GM12875 (cell line): ENCODE data around the gene STAT3.
"Not testable (repeated sequence)": the region's sequence is repeated elsewhere in the genome, so short reads cannot be mapped to it uniquely, and the experiment has no call there.

ENCODE experiments used
- H3K4me3 ChIP-seq: one replicate; pipeline ENCODE4 v1.5.1; 2011; ENCODE audit warnings: low read depth, low read length, control low read depth
- TF ChIP-seq, protein P1 (sequence below): IDR thresholded peaks from 2 replicates; pipeline ENCODE4 v1.5.1; 2011; ENCODE audit warnings: low read depth, mild to moderate bottlenecking, control low read depth, inconsistent platforms, low read length, moderate library complexity, borderline replicate concordance; ENCODE audit not compliant: insufficient read depth

Gene STAT3

DNA sequence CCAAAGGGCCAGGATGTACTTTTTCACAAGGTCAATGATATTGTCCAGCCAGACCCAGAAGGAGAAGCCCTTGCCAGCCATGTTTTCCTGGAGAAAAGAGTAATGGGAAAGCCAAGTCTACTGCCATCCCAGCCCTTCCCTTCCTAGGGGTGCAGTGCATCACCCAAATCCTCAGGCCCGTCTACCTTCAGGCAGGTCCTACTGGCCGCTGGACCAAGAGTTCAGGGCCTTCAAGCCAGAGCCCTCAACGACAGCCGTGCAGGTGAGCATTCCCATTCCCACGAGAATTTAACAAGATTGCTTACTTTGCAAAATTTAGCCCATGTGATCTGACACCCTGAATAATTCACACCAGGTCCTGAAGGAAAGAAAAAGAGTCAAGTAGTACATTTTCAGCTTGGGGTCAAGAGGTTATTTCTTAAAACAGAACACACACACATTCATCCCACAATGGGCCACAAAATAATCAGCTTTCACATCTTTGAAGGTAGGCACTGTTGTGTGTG, 64.9 kb downstream of the STAT3 start:
- TF ChIP-seq, protein P1, sequence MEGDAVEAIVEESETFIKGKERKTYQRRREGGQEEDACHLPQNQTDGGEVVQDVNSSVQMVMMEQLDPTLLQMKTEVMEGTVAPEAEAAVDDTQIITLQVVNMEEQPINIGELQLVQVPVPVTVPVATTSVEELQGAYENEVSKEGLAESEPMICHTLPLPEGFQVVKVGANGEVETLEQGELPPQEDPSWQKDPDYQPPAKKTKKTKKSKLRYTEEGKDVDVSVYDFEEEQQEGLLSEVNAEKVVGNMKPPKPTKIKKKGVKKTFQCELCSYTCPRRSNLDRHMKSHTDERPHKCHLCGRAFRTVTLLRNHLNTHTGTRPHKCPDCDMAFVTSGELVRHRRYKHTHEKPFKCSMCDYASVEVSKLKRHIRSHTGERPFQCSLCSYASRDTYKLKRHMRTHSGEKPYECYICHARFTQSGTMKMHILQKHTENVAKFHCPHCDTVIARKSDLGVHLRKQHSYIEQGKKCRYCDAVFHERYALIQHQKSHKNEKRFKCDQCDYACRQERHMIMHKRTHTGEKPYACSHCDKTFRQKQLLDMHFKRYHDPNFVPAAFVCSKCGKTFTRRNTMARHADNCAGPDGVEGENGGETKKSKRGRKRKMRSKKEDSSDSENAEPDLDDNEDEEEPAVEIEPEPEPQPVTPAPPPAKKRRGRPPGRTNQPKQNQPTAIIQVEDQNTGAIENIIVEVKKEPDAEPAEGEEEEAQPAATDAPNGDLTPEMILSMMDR, result no peak

DNA sequence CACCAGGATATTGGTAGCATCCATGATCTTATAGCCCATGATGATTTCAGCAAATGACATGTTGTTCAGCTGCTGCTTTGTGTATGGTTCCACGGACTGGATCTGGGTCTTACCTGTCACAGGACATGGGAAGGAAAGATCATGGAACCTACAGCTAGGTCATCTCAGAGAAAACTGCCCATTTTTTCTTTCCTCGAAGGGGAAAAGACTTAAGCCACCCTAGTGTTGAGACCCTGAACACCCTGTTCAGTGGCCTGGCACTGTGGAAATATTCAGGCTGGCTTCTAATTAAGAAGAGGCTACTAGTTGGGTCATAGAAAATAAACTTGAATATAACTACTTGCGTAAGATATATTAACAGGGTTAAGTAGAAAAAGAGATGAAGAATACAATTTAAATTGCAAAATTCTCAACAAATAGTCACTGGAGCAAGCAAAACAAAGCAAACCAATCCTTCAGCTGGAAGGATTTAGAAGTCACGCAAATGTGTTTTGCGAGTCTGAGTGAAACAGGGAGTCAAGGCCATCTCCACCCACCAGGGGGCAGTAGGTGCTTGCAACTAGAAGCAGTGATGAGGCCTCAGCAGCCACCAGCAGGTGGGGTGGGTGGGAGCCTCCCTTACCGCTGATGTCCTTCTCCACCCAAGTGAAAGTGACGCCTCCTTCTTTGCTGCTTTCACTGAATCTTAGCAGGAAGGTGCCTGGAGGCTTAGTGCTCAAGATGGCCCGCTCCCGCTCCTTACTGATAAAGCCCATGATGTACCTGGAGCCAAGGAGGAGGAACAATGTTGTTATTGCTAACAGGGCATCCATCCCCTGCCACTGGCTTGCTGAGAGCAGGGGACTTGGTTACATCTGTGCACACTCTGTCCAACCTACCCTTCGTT, 65.6 kb downstream of the STAT3 start:
- no peak overlapping the region for H3K4me3 ChIP-seq
- TF ChIP-seq, protein P1, result peak; percentile 99

More for the DNA sequence above, 64.9 kb downstream of the STAT3 start:
- no peak overlapping the region for H3K4me3 ChIP-seq

DNA sequence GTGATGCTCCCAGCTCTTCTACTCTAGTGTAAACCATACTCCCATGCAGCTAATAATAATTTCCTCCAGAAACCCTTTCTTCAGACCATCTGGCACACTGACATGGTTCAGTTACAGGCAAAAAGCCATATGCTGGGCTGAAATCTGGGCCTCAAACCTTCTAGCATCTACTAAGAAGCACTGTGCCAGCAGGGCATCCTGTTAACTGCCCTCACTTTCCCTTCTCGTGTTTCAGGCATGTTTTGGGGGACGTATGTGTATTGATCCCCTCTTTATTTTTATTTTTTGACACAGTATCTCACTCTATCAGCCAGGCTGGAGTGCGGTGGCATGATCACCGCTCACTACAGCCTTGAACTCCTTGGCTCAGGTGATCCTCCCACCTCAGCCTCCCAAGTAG, 66.7 kb downstream of the STAT3 start:
- TF ChIP-seq, protein P1, result no peak

DNA sequence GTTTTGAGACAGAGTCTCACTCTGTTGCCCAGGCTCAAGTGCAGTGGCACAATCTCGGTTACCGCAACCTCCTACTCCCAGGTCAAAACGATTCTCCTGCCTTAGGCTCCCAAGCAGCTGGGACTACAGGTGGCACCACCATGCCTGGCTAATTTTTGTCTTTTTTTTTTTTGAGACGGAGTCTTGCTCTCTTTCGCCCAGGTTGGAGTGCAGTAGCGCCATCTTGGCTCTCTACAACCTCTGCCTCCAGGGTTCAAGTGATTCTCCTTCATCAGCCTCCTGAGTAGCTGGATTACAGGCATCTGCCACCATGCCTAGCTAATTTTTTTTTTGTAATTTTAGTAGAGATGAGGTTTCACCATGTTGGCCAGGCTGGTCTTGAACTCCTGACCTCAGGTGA, 70.3 kb downstream of the STAT3 start:
- H3K4me3 ChIP-seq, result not testable (repeated sequence)

More for the DNA sequence above, 66.7 kb downstream of the STAT3 start:
- no peak overlapping the region for H3K4me3 ChIP-seq

DNA sequence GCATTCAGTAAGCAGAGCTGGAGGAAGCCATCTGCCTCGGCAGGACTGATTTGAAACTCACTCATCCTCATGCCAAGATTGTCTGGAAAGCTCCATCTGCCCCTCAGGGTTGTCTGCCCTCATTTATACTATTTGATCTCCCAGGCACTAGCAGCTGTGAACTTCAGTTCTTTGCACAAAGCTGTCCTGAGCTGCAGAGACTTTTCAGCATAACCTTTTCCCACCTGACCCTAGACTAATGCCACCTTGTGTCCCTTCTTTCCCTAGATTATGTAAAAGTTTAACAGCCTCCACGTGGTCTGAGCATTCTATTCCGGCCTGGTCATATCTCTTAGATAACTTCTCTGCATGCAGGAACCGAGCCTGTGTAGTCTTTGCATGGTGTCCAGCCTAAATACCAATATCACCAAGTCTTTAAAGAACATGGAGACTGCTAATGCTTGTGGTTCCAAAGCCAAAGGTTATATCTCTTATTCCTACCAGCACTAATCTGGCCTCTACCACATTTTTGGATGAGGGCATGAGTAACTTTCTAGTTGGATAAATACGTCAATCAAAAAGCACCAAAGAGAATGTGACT, 70.9 kb downstream of the STAT3 start:
- TF ChIP-seq, protein P1, result no peak
- no peak overlapping the region for H3K4me3 ChIP-seq

DNA sequence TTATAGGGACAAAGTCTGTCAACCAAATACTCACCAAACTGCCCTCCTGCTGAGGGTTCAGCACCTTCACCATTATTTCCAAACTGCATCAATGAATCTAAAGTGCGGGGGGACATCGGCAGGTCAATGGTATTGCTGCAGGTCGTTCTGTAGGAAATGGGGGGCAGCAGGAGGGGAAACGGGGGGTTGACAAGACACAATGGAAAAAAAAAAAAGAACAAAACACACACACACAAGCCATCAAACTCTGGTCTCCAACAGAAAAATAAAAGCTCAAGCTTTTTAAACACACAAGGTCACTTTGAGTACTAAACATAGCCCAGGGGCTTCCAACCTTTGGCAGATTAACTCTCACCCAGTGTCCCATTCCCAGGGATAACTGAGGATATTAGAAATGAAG, 71.5 kb downstream of the STAT3 start:
- H3K4me3 ChIP-seq, result no peak overlapping the region
- TF ChIP-seq, protein P1, result no peak

DNA sequence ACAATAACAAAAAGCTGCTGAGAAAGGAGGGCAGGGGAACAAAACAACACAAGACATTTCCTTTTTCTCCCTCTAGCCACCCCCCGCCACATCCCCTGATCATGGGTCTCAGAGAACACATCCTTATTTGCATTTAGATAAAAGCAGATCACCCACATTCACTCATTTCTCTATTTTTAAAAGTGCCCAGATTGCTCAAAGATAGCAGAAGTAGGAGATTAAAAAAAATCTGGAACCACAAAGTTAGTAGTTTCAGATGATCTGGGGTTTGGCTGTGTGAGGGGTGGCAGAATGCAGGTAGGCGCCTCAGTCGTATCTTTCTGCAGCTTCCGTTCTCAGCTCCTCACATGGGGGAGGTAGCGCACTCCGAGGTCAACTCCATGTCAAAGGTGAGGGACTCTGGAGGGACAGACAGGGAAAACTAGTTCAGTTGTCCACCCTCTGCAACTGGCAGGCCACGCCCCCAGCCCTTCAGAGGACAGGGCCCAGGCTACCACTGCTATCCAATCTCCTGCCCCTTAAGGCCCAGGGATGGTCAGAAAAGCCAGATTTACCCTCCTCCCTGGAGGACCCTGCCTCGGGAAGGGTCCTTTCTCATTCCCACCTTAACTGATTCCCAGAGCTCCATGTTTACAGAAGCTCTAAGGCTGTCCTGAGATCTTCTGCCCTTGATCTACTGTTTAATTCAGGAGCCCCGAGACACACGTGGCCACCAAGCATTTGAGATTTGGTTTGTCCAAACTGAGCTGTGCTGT, 72.7 kb downstream of the STAT3 start:
- TF ChIP-seq, protein P1, result no peak
- H3K4me3 ChIP-seq, result no peak overlapping the region
